MM.1S (cell line): ENCODE measurements around the gene CHPT1.

ENCODE experiments used
- DNase-seq: peaks from one replicate; pipeline ENCODE4 v3.0.0-alpha.2; 2015
- H2AFZ ChIP-seq: fragments of 300-600 bp; sonication (generic); 2 replicates; pipeline ENCODE4 v1.6.0; 2016; ENCODE audit warnings: antibody characterized with exemption, low read length
- H3F3A ChIP-seq: fragments of 300-600 bp; sonication (generic); 2 replicates; pipeline ENCODE4 v1.6.1; 2016; ENCODE audit warnings: mild to moderate bottlenecking, antibody characterized with exemption, low read length, moderate library complexity, mixed read lengths; ENCODE audit not compliant: insufficient read depth
- H3K27ac ChIP-seq: fragments of 300-600 bp; sonication (generic); 2 replicates; pipeline ENCODE4 v1.5.1; 2016; ENCODE audit warnings: mild to moderate bottlenecking, low read length
- H3K27me3 ChIP-seq: fragments of 300-600 bp; sonication (generic); replicated peaks from 2 replicates; pipeline ENCODE4 v1.6.0; 2016; ENCODE audit warnings: low read length; ENCODE audit not compliant: insufficient read depth
- H3K36me3 ChIP-seq: fragments of 300-600 bp; sonication (generic); replicated peaks from 2 replicates; pipeline ENCODE4 v1.6.1; 2016; ENCODE audit warnings: mild to moderate bottlenecking, low read length, mixed read lengths; ENCODE audit not compliant: insufficient read depth
- H3K4me1 ChIP-seq: fragments of 300-600 bp; sonication (generic); 2 replicates; pipeline ENCODE4 v1.6.1; 2016; ENCODE audit warnings: low read length, mixed read lengths
- H3K4me2 ChIP-seq: fragments of 300-600 bp; sonication (generic); 2 replicates; pipeline ENCODE4 v1.6.0; 2016; ENCODE audit warnings: low read depth, low read length
- H3K4me3 ChIP-seq: fragments of 300-600 bp; sonication (generic); 2 replicates; pipeline ENCODE4 v1.5.1; 2016; ENCODE audit warnings: low read length, mixed read lengths
- H3K79me2 ChIP-seq: fragments of 300-600 bp; sonication (generic); 2 replicates; pipeline ENCODE4 v1.6.1; 2016; ENCODE audit warnings: mixed run types, low read length, mixed read lengths
- H3K9ac ChIP-seq: fragments of 300-600 bp; sonication (generic); 2 replicates; pipeline ENCODE4 v1.6.1; 2016; ENCODE audit warnings: low read length, mixed read lengths
- H3K9me2 ChIP-seq: fragments of 300-600 bp; sonication (generic); replicated peaks from 2 replicates; pipeline ENCODE4 v1.6.1; 2016; ENCODE audit warnings: mild to moderate bottlenecking, low read length, mixed read lengths; ENCODE audit not compliant: insufficient read depth
- H3K9me3 ChIP-seq: fragments of 300-600 bp; sonication (generic); replicated peaks from 2 replicates; pipeline ENCODE4 v1.6.1; 2016; ENCODE audit warnings: mild to moderate bottlenecking, low read length, mixed read lengths; ENCODE audit not compliant: insufficient read depth
- H4K20me1 ChIP-seq: fragments of 300-600 bp; sonication (generic); 2 replicates; pipeline ENCODE4 v1.6.1; 2016; ENCODE audit warnings: mild to moderate bottlenecking, low read length, moderate library complexity, mixed read lengths; ENCODE audit not compliant: insufficient read depth
- CTCF ChIP-seq: fragments of 300-600 bp; sonication (generic); IDR thresholded peaks from 2 replicates; pipeline ENCODE4 v1.5.1; 2016; ENCODE audit warnings: antibody characterized with exemption, low read length, mixed read lengths
- EZH2 ChIP-seq: fragments of 300-600 bp; sonication (generic); optimal IDR thresholded peaks from 2 replicates; pipeline ENCODE3; 2017; ENCODE audit warnings: low read depth, mild to moderate bottlenecking, antibody characterized with exemption, low read length, mixed read lengths
- EZH2phosphoT487 ChIP-seq: fragments of 300-600 bp; sonication (generic); IDR thresholded peaks from 2 replicates; pipeline ENCODE4 v1.6.1; 2018; ENCODE audit warnings: antibody characterized with exemption, low read length

Gene CHPT1

GRCh38 chr12:101750152-101750551 is 52.7 kb downstream of the CHPT1 start:
- H3F3A ChIP-seq = peaks cover 8% of the 10 kb centered on the region; the same call in 1 of the 2 replicates
- peaks cover 10% of the 10 kb centered on the region; the same call in 1 of the 2 replicates for H3K36me3 ChIP-seq
- no peaks in the 10 kb centered on the region for H4K20me1 ChIP-seq
- peaks cover 16% of the 10 kb centered on the region for H3K4me1 ChIP-seq
- H3K9me3 ChIP-seq = no peaks in the 10 kb centered on the region
- no peak overlapping the region for H3K27ac ChIP-seq
- H3K79me2 ChIP-seq = 0 out of 2 replicates have a peak, but pooled peaks cover 3% of the 10 kb centered on the region
- H3K9me2 ChIP-seq = no peaks in the 10 kb centered on the region
- no peak for DNase-seq
- H2AFZ ChIP-seq = no peak overlapping the region
- no peaks in the 10 kb centered on the region for H3K27me3 ChIP-seq
- no peak for TF ChIP-seq EZH2
- no peak for TF ChIP-seq CTCF
- TF ChIP-seq EZH2phosphoT487 = no peak
- H3K9ac ChIP-seq = no peak overlapping the region
- no peak overlapping the region for H3K4me2 ChIP-seq
- no peak overlapping the region for H3K4me3 ChIP-seq

GRCh38 chr12:101759396-101760047 is 62.1 kb downstream of the CHPT1 start:
- Histone ChIP-seq H3K9ac (no peak overlapping the region), H3K4me3 (no peak overlapping the region), H3K9me3 (no peaks in the 10 kb centered on the region), H3K79me2 (no peaks in the 10 kb centered on the region), H3K4me1 (0 out of 2 replicates have a peak, but pooled peaks cover 3% of the 10 kb centered on the region), H3K9me2 (no peaks in the 10 kb centered on the region), H2AFZ (no peak overlapping the region), H3K4me2 (no peak overlapping the region), H3K27ac (no peak overlapping the region), H4K20me1 (no peaks in the 10 kb centered on the region), H3F3A (no peaks in the 10 kb centered on the region), H3K27me3 (no peaks in the 10 kb centered on the region), H3K36me3 (peaks cover 23% of the 10 kb centered on the region; the same call in 1 of the 2 replicates)
- TF ChIP-seq EZH2 = no peak
- peak; percentile 81 for TF ChIP-seq CTCF
- DNase-seq = peak; percentile 46

GRCh38 chr12:101761350-101761749 is 63.9 kb downstream of the CHPT1 start:
- Histone ChIP-seq H3K36me3 (peaks cover 7% of the 10 kb centered on the region; the same call in 1 of the 2 replicates), H3K9me2 (no peaks in the 10 kb centered on the region), H3K4me3 (no peak overlapping the region), H3K27me3 (no peaks in the 10 kb centered on the region), H3K79me2 (no peaks in the 10 kb centered on the region), H3F3A (no peaks in the 10 kb centered on the region), H3K4me1 (0 out of 2 replicates have a peak, but pooled peaks cover 3% of the 10 kb centered on the region), H3K9me3 (no peaks in the 10 kb centered on the region), H2AFZ (no peak overlapping the region), H4K20me1 (no peaks in the 10 kb centered on the region), H3K9ac (no peak overlapping the region), H3K4me2 (no peak overlapping the region), H3K27ac (no peak overlapping the region)
- DNase-seq = no peak
- TF ChIP-seq CTCF (no peak), EZH2phosphoT487 (no peak), EZH2 (no peak)
